HEK293 (cell line): ENCODE data around the gene SH3BP4.

Experiments used
- CTCF ChIA-PET: fragments of 350-600 bp; formaldehyde crosslinking; extraction: SDS; loops from one replicate; lab custom pipeline; 2021; ENCODE audit warnings: antibody characterized with exemption; lab: Yijun Ruan, JAX
- POLR2A ChIA-PET: fragments of 300-600 bp; formaldehyde crosslinking; extraction: SDS; loops from one replicate; lab custom pipeline; 2020; ENCODE audit warnings: antibody characterized with exemption, inconsistent platforms; lab: Yijun Ruan, JAX
- H3K27ac ChIP-seq: fragments of 200-500 bp; sonication (Bioruptor generic); 2 replicates; pipeline ENCODE4 v1.5.1; 2014; ENCODE audit warnings: low read depth, low read length, control low read depth, inconsistent platforms; ENCODE audit errors: extremely low read depth
- H3K36me3 ChIP-seq, 2 experiments: fragments of 200-500 bp in 1 of 2; sonication (Bioruptor generic) in 1 of 2; 1 replicate in 1 of 2; 2 replicates in 1 of 2; pipeline ENCODE4 v1.5.1; 2014 to 2017; ENCODE audit warnings: inconsistent platforms in 2 of 2, low read length in 2 of 2; ENCODE audit not compliant: control insufficient read depth in 2 of 2, insufficient read depth in 1 of 2
- H3K4me1 ChIP-seq: fragments of 200-500 bp; sonication (Bioruptor generic); 2 replicates; pipeline ENCODE4 v1.5.1; 2014; ENCODE audit warnings: mild to moderate bottlenecking, low read length, inconsistent platforms; ENCODE audit not compliant: control insufficient read depth, insufficient read depth
- H3K4me3 ChIP-seq: 2 replicates; pipeline ENCODE4 v1.5.1; 2011; ENCODE audit warnings: low read depth, mild to moderate bottlenecking, control low read depth, low read length, moderate library complexity
- H3K9me3 ChIP-seq: fragments of 200-500 bp; sonication (Bioruptor generic); 2 replicates; pipeline ENCODE4 v1.5.1; 2014; ENCODE audit warnings: low read depth, low read length, inconsistent platforms; ENCODE audit not compliant: control insufficient read depth, insufficient read depth
- GLI2 ChIP-seq: fragments of 450-650 bp; formaldehyde crosslinking; IDR thresholded peaks from 2 replicates; pipeline ENCODE4; 2017; ENCODE audit warnings: missing biosample characterization, missing genetic modification characterization, low read depth, borderline replicate concordance
- HOXD13 ChIP-seq: sonication (generic); formaldehyde crosslinking; IDR thresholded peaks from 2 replicates; pipeline ENCODE4 v1.8.0; 2022; ENCODE audit warnings: missing genetic modification reagents, borderline replicate concordance
- TCF7L2 ChIP-seq: IDR thresholded peaks from 2 replicates; pipeline ENCODE4 v1.6.1; 2011; ENCODE audit warnings: low read depth, mild to moderate bottlenecking, inconsistent platforms, low read length, moderate library complexity, borderline replicate concordance
- ZBTB11 ChIP-seq: fragments of 450-650 bp; formaldehyde crosslinking; conservative IDR thresholded peaks from 2 replicates; pipeline ENCODE4 v1.5.1; 2016; ENCODE audit warnings: low read depth, missing biosample characterization, missing genetic modification characterization
- ZFP3 ChIP-seq: fragments of 450-650 bp; formaldehyde crosslinking; IDR thresholded peaks from 2 replicates; pipeline ENCODE4 v1.5.1; 2016; ENCODE audit warnings: low read depth, missing biosample characterization, missing genetic modification characterization
- ZFP41 ChIP-seq: fragments of 450-650 bp; formaldehyde crosslinking; IDR thresholded peaks from 2 replicates; pipeline ENCODE4 v1.5.1; 2016; ENCODE audit warnings: missing biosample characterization, missing genetic modification characterization, borderline replicate concordance
- ZNF223 ChIP-seq: fragments of 450-650 bp; formaldehyde crosslinking; IDR thresholded peaks from 2 replicates; pipeline ENCODE4 v1.5.1; 2016; ENCODE audit warnings: missing biosample characterization, missing genetic modification characterization
- ZNF366 ChIP-seq: fragments of 450-650 bp; formaldehyde crosslinking; conservative IDR thresholded peaks from 2 replicates; pipeline ENCODE4 v1.5.1; 2016; ENCODE audit warnings: missing biosample characterization, missing genetic modification characterization
- ZNF37A ChIP-seq: fragments of 450-650 bp; IDR thresholded peaks from 2 replicates; pipeline ENCODE4 v1.5.1; 2018; ENCODE audit warnings: missing biosample characterization, missing genetic modification characterization
- ZNF558 ChIP-seq: fragments of 450-650 bp; formaldehyde crosslinking; IDR thresholded peaks from 2 replicates; pipeline ENCODE4 v1.5.1; 2016; ENCODE audit warnings: missing biosample characterization, missing genetic modification characterization
- ZNF677 ChIP-seq: fragments of 450-650 bp; IDR thresholded peaks from 2 replicates; pipeline ENCODE4 v1.5.0; 2018; ENCODE audit warnings: missing biosample characterization, mild to moderate bottlenecking, missing genetic modification characterization, moderate library complexity
- ZNF707 ChIP-seq: fragments of 450-650 bp; formaldehyde crosslinking; IDR thresholded peaks from 2 replicates; pipeline ENCODE4 v1.5.1; 2016; ENCODE audit warnings: missing biosample characterization, missing genetic modification characterization
- ZNF785 ChIP-seq: fragments of 450-650 bp; formaldehyde crosslinking; IDR thresholded peaks from 2 replicates; pipeline ENCODE4 v1.5.1; 2016; ENCODE audit warnings: missing biosample characterization, missing genetic modification characterization
- TF ChIP-seq, protein P1 (sequence below): fragments of 450-650 bp; formaldehyde crosslinking; conservative IDR thresholded peaks from 2 replicates; pipeline ENCODE4 v1.5.1; 2016; ENCODE audit warnings: low read depth, missing biosample characterization, missing genetic modification characterization
- TF ChIP-seq, protein P2 (sequence below): fragments of 450-650 bp; formaldehyde crosslinking; IDR thresholded peaks from 2 replicates; pipeline ENCODE4 v1.5.1; 2016; ENCODE audit warnings: missing biosample characterization, missing genetic modification characterization
- TF ChIP-seq, protein P3 (sequence below): fragments of 450-650 bp; formaldehyde crosslinking; IDR thresholded peaks from 2 replicates; pipeline ENCODE4 v1.5.1; 2016; ENCODE audit warnings: missing biosample characterization, missing genetic modification characterization, low read depth
- TF ChIP-seq, protein P4 (sequence below): fragments of 450-650 bp; formaldehyde crosslinking; IDR thresholded peaks from 2 replicates; pipeline ENCODE4 v1.5.0; 2017; ENCODE audit warnings: missing biosample characterization, missing genetic modification characterization, borderline replicate concordance

The SH3BP4 gene

DNA sequence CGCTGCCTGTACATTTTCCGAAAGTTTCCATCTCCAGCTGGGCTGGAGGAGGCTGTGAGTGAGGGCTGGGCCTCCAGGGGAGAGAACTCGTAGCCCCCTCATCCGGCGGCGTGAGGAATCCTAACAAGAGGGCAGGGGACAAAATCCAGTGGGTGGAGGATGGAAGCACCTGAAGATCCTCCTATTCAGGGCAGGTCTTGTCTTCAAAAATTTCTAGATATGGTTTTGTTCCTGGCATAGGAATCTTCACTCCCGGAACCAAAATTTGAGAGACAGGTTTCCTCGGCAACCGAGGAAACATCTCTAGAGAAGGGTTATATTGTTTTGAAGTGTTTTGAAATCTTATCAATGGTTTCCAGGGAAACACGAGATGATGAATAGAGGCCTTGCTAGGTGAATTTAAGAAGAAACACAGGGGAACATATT, 136.7 kb downstream of the SH3BP4 start (continued):
- TF ChIP-seq, protein P1, sequence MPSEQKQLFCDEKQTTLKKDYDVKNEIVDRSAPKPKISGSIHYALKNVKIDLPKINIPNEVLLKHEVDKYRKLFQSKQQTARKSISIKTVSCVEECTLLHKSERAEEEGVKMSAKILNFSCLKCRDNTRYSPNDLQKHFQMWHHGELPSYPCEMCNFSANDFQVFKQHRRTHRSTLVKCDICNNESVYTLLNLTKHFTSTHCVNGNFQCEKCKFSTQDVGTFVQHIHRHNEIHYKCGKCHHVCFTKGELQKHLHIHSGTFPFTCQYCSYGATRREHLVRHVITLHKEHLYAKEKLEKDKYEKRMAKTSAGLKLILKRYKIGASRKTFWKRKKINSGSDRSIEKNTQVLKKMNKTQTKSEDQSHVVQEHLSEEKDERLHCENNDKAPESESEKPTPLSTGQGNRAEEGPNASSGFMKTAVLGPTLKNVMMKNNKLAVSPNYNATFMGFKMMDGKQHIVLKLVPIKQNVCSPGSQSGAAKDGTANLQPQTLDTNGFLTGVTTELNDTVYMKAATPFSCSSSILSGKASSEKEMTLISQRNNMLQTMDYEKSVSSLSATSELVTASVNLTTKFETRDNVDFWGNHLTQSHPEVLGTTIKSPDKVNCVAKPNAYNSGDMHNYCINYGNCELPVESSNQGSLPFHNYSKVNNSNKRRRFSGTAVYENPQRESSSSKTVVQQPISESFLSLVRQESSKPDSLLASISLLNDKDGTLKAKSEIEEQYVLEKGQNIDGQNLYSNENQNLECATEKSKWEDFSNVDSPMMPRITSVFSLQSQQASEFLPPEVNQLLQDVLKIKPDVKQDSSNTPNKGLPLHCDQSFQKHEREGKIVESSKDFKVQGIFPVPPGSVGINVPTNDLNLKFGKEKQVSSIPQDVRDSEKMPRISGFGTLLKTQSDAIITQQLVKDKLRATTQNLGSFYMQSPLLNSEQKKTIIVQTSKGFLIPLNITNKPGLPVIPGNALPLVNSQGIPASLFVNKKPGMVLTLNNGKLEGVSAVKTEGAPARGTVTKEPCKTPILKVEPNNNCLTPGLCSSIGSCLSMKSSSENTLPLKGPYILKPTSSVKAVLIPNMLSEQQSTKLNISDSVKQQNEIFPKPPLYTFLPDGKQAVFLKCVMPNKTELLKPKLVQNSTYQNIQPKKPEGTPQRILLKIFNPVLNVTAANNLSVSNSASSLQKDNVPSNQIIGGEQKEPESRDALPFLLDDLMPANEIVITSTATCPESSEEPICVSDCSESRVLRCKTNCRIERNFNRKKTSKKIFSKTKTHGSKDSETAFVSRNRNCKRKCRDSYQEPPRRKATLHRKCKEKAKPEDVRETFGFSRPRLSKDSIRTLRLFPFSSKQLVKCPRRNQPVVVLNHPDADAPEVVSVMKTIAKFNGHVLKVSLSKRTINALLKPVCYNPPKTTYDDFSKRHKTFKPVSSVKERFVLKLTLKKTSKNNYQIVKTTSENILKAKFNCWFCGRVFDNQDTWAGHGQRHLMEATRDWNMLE (tag by site-specific recombination), result no peak

GRCh38 chr2:235091421-235091820, 139.6 kb downstream of the SH3BP4 start:
- POLR2A ChIA-PET, result no interaction called here

More at GRCh38 chr2:235091421-235091820, 139.6 kb downstream of the SH3BP4 start:
- Histone ChIP-seq H3K27ac (no peak overlapping the region), H3K4me1 (no peaks in the 10 kb centered on the region), H3K9me3 (no peaks in the 10 kb centered on the region), H3K36me3 (no peaks in the 10 kb centered on the region), H3K4me3 (no peak overlapping the region)
- no peak for TF ChIP-seq ZBTB11 (tag by site-specific recombination)
- no peak for TF ChIP-seq ZNF223 (tag by site-specific recombination)
- TF ChIP-seq ZNF707 (tag by site-specific recombination), result no peak
- no peak for TF ChIP-seq ZNF366
- no peak for TF ChIP-seq ZFP41 (tag by site-specific recombination)
- TF ChIP-seq, protein P2, sequence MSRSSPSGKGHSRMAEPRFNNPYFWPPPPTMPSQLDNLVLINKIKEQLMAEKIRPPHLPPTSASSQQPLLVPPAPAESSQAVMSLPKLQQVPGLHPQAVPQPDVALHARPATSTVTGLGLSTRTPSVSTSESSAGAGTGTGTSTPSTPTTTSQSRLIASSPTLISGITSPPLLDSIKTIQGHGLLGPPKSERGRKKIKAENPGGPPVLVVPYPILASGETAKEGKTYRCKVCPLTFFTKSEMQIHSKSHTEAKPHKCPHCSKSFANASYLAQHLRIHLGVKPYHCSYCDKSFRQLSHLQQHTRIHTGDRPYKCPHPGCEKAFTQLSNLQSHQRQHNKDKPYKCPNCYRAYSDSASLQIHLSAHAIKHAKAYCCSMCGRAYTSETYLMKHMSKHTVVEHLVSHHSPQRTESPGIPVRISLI (tag by site-specific recombination), result no peak
- no peak for TF ChIP-seq TCF7L2
- no peak for TF ChIP-seq ZNF37A (tag by site-specific recombination)
- TF ChIP-seq, protein P3, sequence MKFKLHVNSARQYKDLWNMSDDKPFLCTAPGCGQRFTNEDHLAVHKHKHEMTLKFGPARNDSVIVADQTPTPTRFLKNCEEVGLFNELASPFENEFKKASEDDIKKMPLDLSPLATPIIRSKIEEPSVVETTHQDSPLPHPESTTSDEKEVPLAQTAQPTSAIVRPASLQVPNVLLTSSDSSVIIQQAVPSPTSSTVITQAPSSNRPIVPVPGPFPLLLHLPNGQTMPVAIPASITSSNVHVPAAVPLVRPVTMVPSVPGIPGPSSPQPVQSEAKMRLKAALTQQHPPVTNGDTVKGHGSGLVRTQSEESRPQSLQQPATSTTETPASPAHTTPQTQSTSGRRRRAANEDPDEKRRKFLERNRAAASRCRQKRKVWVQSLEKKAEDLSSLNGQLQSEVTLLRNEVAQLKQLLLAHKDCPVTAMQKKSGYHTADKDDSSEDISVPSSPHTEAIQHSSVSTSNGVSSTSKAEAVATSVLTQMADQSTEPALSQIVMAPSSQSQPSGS (tag by site-specific recombination), result no peak
- TF ChIP-seq, protein P4, sequence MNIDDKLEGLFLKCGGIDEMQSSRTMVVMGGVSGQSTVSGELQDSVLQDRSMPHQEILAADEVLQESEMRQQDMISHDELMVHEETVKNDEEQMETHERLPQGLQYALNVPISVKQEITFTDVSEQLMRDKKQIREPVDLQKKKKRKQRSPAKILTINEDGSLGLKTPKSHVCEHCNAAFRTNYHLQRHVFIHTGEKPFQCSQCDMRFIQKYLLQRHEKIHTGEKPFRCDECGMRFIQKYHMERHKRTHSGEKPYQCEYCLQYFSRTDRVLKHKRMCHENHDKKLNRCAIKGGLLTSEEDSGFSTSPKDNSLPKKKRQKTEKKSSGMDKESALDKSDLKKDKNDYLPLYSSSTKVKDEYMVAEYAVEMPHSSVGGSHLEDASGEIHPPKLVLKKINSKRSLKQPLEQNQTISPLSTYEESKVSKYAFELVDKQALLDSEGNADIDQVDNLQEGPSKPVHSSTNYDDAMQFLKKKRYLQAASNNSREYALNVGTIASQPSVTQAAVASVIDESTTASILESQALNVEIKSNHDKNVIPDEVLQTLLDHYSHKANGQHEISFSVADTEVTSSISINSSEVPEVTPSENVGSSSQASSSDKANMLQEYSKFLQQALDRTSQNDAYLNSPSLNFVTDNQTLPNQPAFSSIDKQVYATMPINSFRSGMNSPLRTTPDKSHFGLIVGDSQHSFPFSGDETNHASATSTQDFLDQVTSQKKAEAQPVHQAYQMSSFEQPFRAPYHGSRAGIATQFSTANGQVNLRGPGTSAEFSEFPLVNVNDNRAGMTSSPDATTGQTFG, result no peak
- TF ChIP-seq HOXD13 (CRISPR knock-in tag), result no peak
- TF ChIP-seq ZNF785 (tag by site-specific recombination), result no peak
- TF ChIP-seq GLI2 (tag by site-specific recombination), result no peak
- no peak for TF ChIP-seq ZNF558
- TF ChIP-seq ZFP3 (tag by site-specific recombination), result no peak
- TF ChIP-seq ZNF677 (tag by site-specific recombination), result no peak
- CTCF ChIA-PET, result no interaction called here
